Stimulated activated CD4-positive, alpha-beta T cell treated with anti-CD3 and anti-CD28 coated beads, Interleukin-4, amount 100 ng/mL, for 4 hours (primary cell): ENCODE results near the gene VSIG1.

Experiments used
- DNase-seq, 2 experiments: peaks; one replicate each; pipeline ENCODE4 v3.0.0-alpha.2; 2020

VSIG1 gene

DNA sequence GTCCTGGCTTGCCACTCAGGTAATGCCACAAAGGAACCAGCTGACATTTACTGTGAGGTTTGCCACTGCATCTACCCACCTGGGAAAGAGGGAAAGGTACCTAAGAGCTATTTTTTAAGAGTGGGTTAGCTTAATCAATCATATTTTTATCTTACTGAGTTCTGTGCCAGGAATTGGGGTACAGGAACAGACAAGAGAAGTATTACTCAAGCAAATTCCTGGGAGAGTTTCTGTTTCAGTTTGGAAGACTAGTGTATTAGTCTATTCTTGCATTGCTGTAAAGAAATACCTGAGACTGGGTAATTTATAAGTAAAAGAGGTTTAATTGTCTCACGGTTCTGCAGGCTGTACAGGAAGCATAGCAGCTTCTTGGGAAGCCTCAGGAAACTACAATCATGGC, 23.3 kb downstream of the VSIG1 start:
- no peak for DNase-seq

- no peak for DNase-seq
These were observed 26.0 kb downstream of the VSIG1 start for GRCh38 chrX:108070891-108071290.

DNA sequence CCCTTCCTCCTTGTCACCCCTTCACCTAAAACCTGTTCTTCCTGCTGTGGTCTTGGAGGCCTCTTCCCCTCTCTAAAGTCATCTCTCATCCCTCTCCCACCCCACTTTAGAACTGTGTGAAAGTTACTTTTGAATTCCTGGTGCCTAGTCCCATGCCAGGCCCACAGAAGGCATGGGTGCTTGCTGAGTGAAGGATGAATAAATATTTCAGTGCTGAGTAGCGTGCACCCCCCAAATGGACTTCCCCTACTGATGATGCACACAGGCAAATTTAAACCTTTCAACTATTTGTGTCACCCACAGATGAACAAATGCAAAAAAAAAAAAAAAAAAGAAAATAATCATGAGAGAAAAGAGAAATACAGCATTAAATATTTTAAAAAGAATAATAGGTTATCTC, 26.7 kb downstream of the VSIG1 start:
- no peak for DNase-seq

- no peak for DNase-seq
These were observed 27.9 kb downstream of the VSIG1 start for GRCh38 chrX:108072746-108073145.

DNA sequence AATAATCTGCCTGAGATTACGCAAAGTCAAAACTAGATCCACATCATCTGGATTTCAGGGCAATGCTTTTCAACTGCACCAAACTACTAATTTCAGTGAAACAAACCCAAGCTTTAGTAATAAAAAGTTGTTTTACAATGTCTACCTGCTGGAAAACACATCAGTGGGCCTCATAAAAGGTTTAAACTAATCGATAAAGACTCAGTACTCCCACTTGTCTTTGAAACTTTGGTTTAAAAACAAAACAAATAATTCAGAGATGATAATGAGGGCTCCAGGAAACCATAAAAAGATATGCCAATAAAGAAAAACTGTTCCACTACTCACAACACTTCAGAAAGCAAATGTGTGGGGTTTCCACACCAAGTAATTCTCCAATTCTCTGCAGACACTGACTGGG, 36.2 kb downstream of the VSIG1 start:
- no peak for DNase-seq

GRCh38 chrX:108087792-108088191, 42.9 kb downstream of the VSIG1 start:
- no peak for DNase-seq

- DNase-seq = no peak
These were observed 43.6 kb downstream of the VSIG1 start for GRCh38 chrX:108088511-108088910.

- DNase-seq = no peak
These were observed 45.8 kb downstream of the VSIG1 start for GRCh38 chrX:108090491-108091263.

GRCh38 chrX:108091264-108091877, 46.5 kb downstream of the VSIG1 start, which contains the start of the genes ATG4A and PSMD10:
Gene ATG4A, plus strand, starts transcription at chrX:108091778. Its CDS starts 49 bp downstream, at chrX:108091827.
Gene PSMD10, minus strand, starts transcription at chrX:108091542. Its CDS starts 22 bp downstream, at chrX:108091520.
- DNase-seq = peak; percentile 77 to 89

DNA sequence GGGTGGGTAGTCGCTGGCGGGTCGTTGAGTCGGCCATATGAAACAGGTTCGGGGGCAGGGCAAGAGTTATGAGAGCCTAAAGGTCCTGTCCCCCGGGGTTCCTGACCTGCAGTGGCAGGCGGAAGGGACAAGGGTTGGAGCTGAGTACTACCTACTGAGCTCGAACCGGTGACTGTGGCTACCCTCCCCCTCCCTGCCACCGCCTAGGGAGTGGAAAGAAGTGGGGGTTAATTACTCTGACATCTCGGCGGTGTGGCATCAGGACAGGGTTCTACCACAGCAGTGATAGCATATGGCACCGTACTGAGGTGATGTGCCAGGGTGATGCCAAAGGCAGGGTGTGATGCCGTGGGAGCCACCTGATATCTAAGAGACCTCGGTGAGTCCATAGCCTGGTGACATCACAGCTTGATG, 47.0 kb downstream of the VSIG1 start:
- no peak for DNase-seq

GRCh38 chrX:108097380-108097779, 52.5 kb downstream of the VSIG1 start:
- DNase-seq = no peak

DNA sequence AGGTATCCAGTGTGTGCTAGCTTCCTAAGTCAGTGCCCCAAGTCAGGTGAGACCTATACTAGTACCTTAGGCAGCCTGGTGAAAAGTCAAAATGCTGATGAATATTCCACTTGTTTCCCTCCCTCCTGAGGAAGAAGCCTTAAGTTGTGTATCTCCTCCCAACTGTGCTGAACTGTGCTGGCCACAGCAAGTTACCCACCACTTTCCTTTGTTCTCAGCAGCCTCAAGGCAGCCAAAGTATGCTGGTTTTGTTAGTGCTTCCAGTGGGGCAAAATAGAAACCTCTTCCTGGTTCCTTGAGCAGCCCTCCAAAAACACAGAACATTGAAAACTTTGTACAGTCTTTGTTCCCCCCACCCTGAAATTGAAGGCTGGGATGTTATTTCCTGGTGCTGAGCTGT, 60.6 kb downstream of the VSIG1 start:
- DNase-seq = no peak

GRCh38 chrX:108114541-108114940, 69.7 kb downstream of the VSIG1 start:
- no peak for DNase-seq

- no peak for DNase-seq
These were observed 73.1 kb downstream of the VSIG1 start for GRCh38 chrX:108117988-108118387.

GRCh38 chrX:108121291-108121690, 76.4 kb downstream of the VSIG1 start:
- no peak for DNase-seq

DNA sequence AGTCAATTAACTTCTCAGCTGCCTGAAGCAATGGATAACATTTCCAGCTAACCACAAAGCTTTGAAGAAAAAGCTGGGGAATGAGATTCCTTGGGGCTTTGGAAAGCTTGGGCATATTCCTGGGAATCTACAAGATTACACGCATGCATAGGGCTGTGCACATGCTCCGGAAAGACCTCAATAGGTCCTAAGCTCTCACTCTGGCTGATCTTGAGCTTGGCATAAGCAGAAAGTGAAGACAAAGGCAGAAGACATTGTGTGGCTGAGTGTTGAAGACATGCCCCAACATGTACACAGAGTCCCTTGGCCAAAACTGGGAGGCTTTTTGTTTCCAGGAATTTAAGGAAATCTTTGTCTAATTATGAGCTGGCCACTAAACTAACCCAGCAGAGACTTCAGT, 77.9 kb downstream of the VSIG1 start:
- no peak for DNase-seq

- DNase-seq = no peak
These were observed 78.9 kb downstream of the VSIG1 start for GRCh38 chrX:108123591-108124366.

DNA sequence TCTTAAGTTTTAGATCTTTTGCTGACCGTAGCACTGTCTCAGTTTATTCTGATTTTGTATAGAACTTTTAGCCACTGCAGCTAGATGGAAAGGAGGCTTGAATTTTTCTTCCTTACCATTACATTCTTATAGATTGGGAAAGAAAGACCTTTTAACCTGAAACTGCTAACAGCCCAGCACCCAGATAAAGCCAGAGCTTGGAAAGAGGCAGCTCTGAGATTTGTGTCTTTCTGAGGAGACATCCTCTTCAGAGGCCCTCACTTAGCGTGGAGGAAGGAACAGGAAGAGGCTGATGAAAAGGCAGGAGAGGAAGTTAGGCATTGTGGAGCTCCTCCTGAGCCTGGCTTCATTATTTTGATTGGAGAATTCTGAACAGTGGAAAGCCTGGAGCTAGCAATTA, 81.8 kb downstream of the VSIG1 start:
- no peak for DNase-seq

- no peak for DNase-seq
These were observed 82.3 kb downstream of the VSIG1 start for GRCh38 chrX:108127152-108127551.
